Measurements from ENCODE around the gene ZMYND8.
A peak's percentile ranks its signal among the peaks of the same experiment; 100 is the strongest.
"Not testable (repeated sequence)": the region's sequence is repeated elsewhere in the genome, so short reads cannot be mapped to it uniquely, and the experiment has no call there.

Gene ZMYND8

GRCh38 chr20:47397652-47398301 is 41.3 kb upstream of the ZMYND8 start:
- peaks cover 5% of the 10 kb centered on the region; the same call in 1 of the 2 replicates for H3K9me3 ChIP-seq (ENCODE audit: low read length)
- no peak overlapping the region for H3K9ac ChIP-seq (ENCODE audit: low read length)
- no peaks in the 10 kb centered on the region for H3K27me3 ChIP-seq (ENCODE audit: insufficient read depth, low read length)
- H3K4me3 ChIP-seq (ENCODE audit: low read depth, low read length, poor library complexity, severe bottlenecking), result no peak overlapping the region
- H3K4me2 ChIP-seq (ENCODE audit: low read length), result no peak overlapping the region
- TF ChIP-seq EZH2 (IDR thresholded peaks at IDR 0.05; ENCODE audit: borderline replicate concordance, low read length) (no peak), CTCF (IDR thresholded peaks at IDR 0.05; ENCODE audit: low read length) (no peak)
- no peaks in the 10 kb centered on the region for H4K20me1 ChIP-seq (ENCODE audit: insufficient read depth, low read length)
- H3K4me1 ChIP-seq (ENCODE audit: insufficient read depth, low read length, severe bottlenecking), result peaks cover 17% of the 10 kb centered on the region
- H2AFZ ChIP-seq (ENCODE audit: low read length), result no peak overlapping the region
- H3F3A ChIP-seq (ENCODE audit: insufficient read depth, low read length), result peaks cover 5% of the 10 kb centered on the region; the same call in 1 of the 2 replicates
- H3K79me2 ChIP-seq (ENCODE audit: insufficient read depth, low read length), result no peaks in the 10 kb centered on the region
- peak overlapping the region; percentile 24 for H3K27ac ChIP-seq (ENCODE audit: low read depth, low read length, poor library complexity, severe bottlenecking)
- H3K9me2 ChIP-seq (ENCODE audit: low read depth, low read length), result no peaks in the 10 kb centered on the region
- peaks cover 92% of the 10 kb centered on the region for H3K36me3 ChIP-seq (ENCODE audit: insufficient read depth, low read length)

- no peaks in the 10 kb centered on the region for H3K27me3 ChIP-seq (ENCODE audit: insufficient read depth, low read length)
- peaks cover 5% of the 10 kb centered on the region; the same call in 1 of the 2 replicates for H3K9me3 ChIP-seq (ENCODE audit: low read length)
- H3K36me3 ChIP-seq (ENCODE audit: insufficient read depth, low read length), result peaks cover 93% of the 10 kb centered on the region
- no peak overlapping the region for H3K9ac ChIP-seq (ENCODE audit: low read length)
- H3K27ac ChIP-seq (ENCODE audit: low read depth, low read length, poor library complexity, severe bottlenecking), result no peak overlapping the region
- peaks cover 23% of the 10 kb centered on the region for H3K4me1 ChIP-seq (ENCODE audit: insufficient read depth, low read length, severe bottlenecking)
- no peaks in the 10 kb centered on the region for H3K9me2 ChIP-seq (ENCODE audit: low read depth, low read length)
- peaks cover 5% of the 10 kb centered on the region; the same call in 1 of the 2 replicates for H3F3A ChIP-seq (ENCODE audit: insufficient read depth, low read length)
- no peak overlapping the region for H3K4me3 ChIP-seq (ENCODE audit: low read depth, low read length, poor library complexity, severe bottlenecking)
- H3K79me2 ChIP-seq (ENCODE audit: insufficient read depth, low read length), result no peaks in the 10 kb centered on the region
- TF ChIP-seq EZH2 (IDR thresholded peaks at IDR 0.05; ENCODE audit: borderline replicate concordance, low read length), result no peak
- no peak for TF ChIP-seq CTCF (IDR thresholded peaks at IDR 0.05; ENCODE audit: low read length)
- no peaks in the 10 kb centered on the region for H4K20me1 ChIP-seq (ENCODE audit: insufficient read depth, low read length)
- no peak overlapping the region for H2AFZ ChIP-seq (ENCODE audit: low read length)
- no peak overlapping the region for H3K4me2 ChIP-seq (ENCODE audit: low read length)
These were observed 40.4 kb upstream of the ZMYND8 start for GRCh38 chr20:47396762-47397476.

GRCh38 chr20:47393796-47394514 is 37.5 kb upstream of the ZMYND8 start:
- not testable (repeated sequence) for H3K4me2 ChIP-seq (ENCODE audit: low read length); H2AFZ ChIP-seq (ENCODE audit: low read length); H3F3A ChIP-seq (ENCODE audit: insufficient read depth, low read length); H3K27me3 ChIP-seq (ENCODE audit: insufficient read depth, low read length); H3K4me3 ChIP-seq (ENCODE audit: low read depth, low read length, poor library complexity, severe bottlenecking); H4K20me1 ChIP-seq (ENCODE audit: insufficient read depth, low read length); H3K79me2 ChIP-seq (ENCODE audit: insufficient read depth, low read length); H3K9ac ChIP-seq (ENCODE audit: low read length); H3K9me2 ChIP-seq (ENCODE audit: low read depth, low read length); H3K27ac ChIP-seq (ENCODE audit: low read depth, low read length, poor library complexity, severe bottlenecking); H3K9me3 ChIP-seq (ENCODE audit: low read length)
- H3K4me1 ChIP-seq (ENCODE audit: insufficient read depth, low read length, severe bottlenecking), result peaks cover 24% of the 10 kb centered on the region
- H3K36me3 ChIP-seq (ENCODE audit: insufficient read depth, low read length), result peaks cover 73% of the 10 kb centered on the region

Measured in OCI-LY1 (cell line).